ENCODE data around the gene OR4D9. TPM values are rescaled to one million over a fixed set of nuclear protein-coding genes. Genes with fewer than 3 reads are reported as not detected.

The OR4D9 gene
- total and polyA plus RNA-seq, 10 of the 15 experiments (the other 5 are each of a cell fraction or from before 2014, with no cell fraction given): not detected

- Histone ChIP-seq H3K4me1 (ENCODE audit: control insufficient read depth, insufficient read depth, low read length) (no peaks in the 10 kb centered on the region), H3K9ac (ENCODE audit: control insufficient read depth, insufficient read depth, low read length) (no peak overlapping the region), H2AFZ (ENCODE audit: control insufficient read depth, low read depth, low read length) (no peak overlapping the region), H3K27me3 (replicated peaks in 1 of 2; ENCODE audit: control insufficient read depth in 2 of 2, insufficient read depth in 2 of 2, low read length in 1 of 2) (no peaks in the 10 kb centered on the region), H3K9me3 (replicated peaks; ENCODE audit: control insufficient read depth, insufficient read depth, low read length) (no peaks in the 10 kb centered on the region), H3K36me3 (ENCODE audit: control insufficient read depth in 2 of 2, insufficient read depth in 2 of 2, low read length in 1 of 2) (no peaks in the 10 kb centered on the region), H3K4me3 (no peak overlapping the region), H4K20me1 (ENCODE audit: control insufficient read depth, insufficient read depth) (no peaks in the 10 kb centered on the region), H3K27ac (ENCODE audit: control insufficient read depth, insufficient read depth) (no peak overlapping the region), H3K4me2 (ENCODE audit: control insufficient read depth, insufficient read depth) (no peak overlapping the region), H3K79me2 (ENCODE audit: control insufficient read depth, insufficient read depth, low read length) (no peaks in the 10 kb centered on the region)
- ATAC-seq (no peak), FAIRE-seq (no peak), DNase-seq (ENCODE audit: low read depth, low spot score) (no peak)
- POLR2A ChIA-PET: interaction anchor here (0.6 kb wide), 1 partner anchor 114 kb away, joined by 4 read pairs; no protein-coding TSS in a partner anchor
- CTCF ChIA-PET: interaction anchor here (1.9 kb wide), 1 partner anchor 15 kb away, joined by 5 read pairs; no protein-coding TSS in a partner anchor
- WGBS (ENCODE audit: insufficient coverage, insufficient replicate concordance, low lambda C conversion rate, missing lambda C conversion rate): 66% methylated on average over 2 of the region's 2 CpGs
- no TSS peak for BruUV-seq (replicated peaks)
- RAD21 ChIA-PET (ENCODE audit: unreplicated experiment): no interaction called here
- intact Hi-C loops (cut with micrococcal nuclease; ENCODE audit: unreplicated experiment): loop anchor here (5.0 to 10.0 kb wide), 3 partner anchors 64 to 978 kb away; partner anchors contain the start of genes LPXN, OSBP and ZFP91
- SMC1A ChIA-PET (ENCODE audit: uncharacterized antibody, unreplicated experiment): interaction anchor here (1.0 kb wide), 1 partner anchor 14 kb away, joined by 3 read pairs; no protein-coding TSS in a partner anchor
- in situ Hi-C loops (cut with MboI): loop anchor here (5.0 to 10.0 kb wide), 5 partner anchors 114 to 978 kb away; partner anchors contain the start of genes DTX4, LPXN, MPEG1 and MS4A6A
- TF ChIP-seq DPF2 (IDR thresholded peaks at IDR 0.05): no peak
- TF ChIP-seq MTA3 (IDR thresholded peaks at IDR 0.05; ENCODE audit: borderline replicate concordance, low read length): no peak
- no peak for TF ChIP-seq NRF1 (conservative IDR thresholded peaks at IDR 0.05; ENCODE audit: low read depth, low read length)
- no peak for TF ChIP-seq CHD4 (IDR thresholded peaks at IDR 0.05)
- no peak for TF ChIP-seq RAD21 (IDR thresholded peaks at IDR 0.05; ENCODE audit: insufficient read depth, low read depth, low read length)
- TF ChIP-seq CREM (IDR thresholded peaks at IDR 0.05; ENCODE audit: low read depth): no peak
- TF ChIP-seq REST (IDR thresholded peaks at IDR 0.05; ENCODE audit: low read depth, low read length): no peak
- TF ChIP-seq PAX8 (IDR thresholded peaks at IDR 0.05): no peak
- no peak for TF ChIP-seq BCL3 (IDR thresholded peaks at IDR 0.05; ENCODE audit: borderline replicate concordance, insufficient read depth, low read depth, low read length, poor library complexity, severe bottlenecking)
- no peak for TF ChIP-seq RB1 (IDR thresholded peaks at IDR 0.05; ENCODE audit: borderline replicate concordance)
- TF ChIP-seq HDAC2 (IDR thresholded peaks at IDR 0.05): no peak
- no peak for TF ChIP-seq RELB (IDR thresholded peaks at IDR 0.05; ENCODE audit: low read depth)
- no peak for TF ChIP-seq KAT2A (conservative IDR thresholded peaks at IDR 0.05; ENCODE audit: control insufficient read depth, low read depth, low read length)
- TF ChIP-seq E2F8 (IDR thresholded peaks at IDR 0.05; ENCODE audit: low read depth, partially characterized antibody): no peak
Measured at GRCh38 chr11:59552844-59553243, 41.5 kb downstream of the OR4D9 start.

All from GM12878 (cell line).